Mucosa of rectum (tissue), 2 donors: Measurements from ENCODE around the gene COLEC11.
"Not testable (repeated sequence)": the region's sequence is repeated elsewhere in the genome, so short reads cannot be mapped to it uniquely, and the experiment has no call there.

Source experiments
- H3K27ac ChIP-seq, 2 donors: one replicate each; pipeline ENCODE4 v1.7.0; 2013; ENCODE audit warnings: inconsistent platforms in 2 of 2, low read depth in 2 of 2, low read length in 2 of 2
- H3K27me3 ChIP-seq, 2 donors: one replicate each; pipeline ENCODE4 v1.7.0; 2013; ENCODE audit warnings: low read length in 2 of 2; ENCODE audit not compliant: control insufficient read depth in 2 of 2, insufficient read depth in 2 of 2
- H3K36me3 ChIP-seq, 2 donors: one replicate each; pipeline ENCODE4 v1.7.0; 2013; ENCODE audit warnings: low read length in 2 of 2; ENCODE audit not compliant: control insufficient read depth in 2 of 2, insufficient read depth in 2 of 2
- H3K4me1 ChIP-seq, 2 donors: one replicate each; pipeline ENCODE4 v1.7.0; 2013; ENCODE audit warnings: low read length in 2 of 2, mild to moderate bottlenecking in 1 of 2; ENCODE audit not compliant: control insufficient read depth in 2 of 2, insufficient read depth in 2 of 2
- H3K4me3 ChIP-seq, 2 donors: one replicate each; pipeline ENCODE4 v1.7.0; 2013; ENCODE audit warnings: low read length in 2 of 2
- H3K9ac ChIP-seq, 2 donors: one replicate each; pipeline ENCODE4 v1.7.0; 2013; ENCODE audit warnings: low read length in 2 of 2, low read depth in 1 of 2, mild to moderate bottlenecking in 1 of 2
- H3K9me3 ChIP-seq, 2 donors: one replicate each; pipeline ENCODE4 v1.7.0; 2013; ENCODE audit warnings: low read length in 2 of 2; ENCODE audit not compliant: control insufficient read depth in 2 of 2
- donor health status: healthy.
- donor health status: Normal muscosa, but diverticular disease.

COLEC11 gene

GRCh38 chr2:3631851-3632659 is 37.1 kb downstream of the COLEC11 start:
- Histone ChIP-seq H3K9me3 (no peaks in the 10 kb centered on the region), H3K27ac (no peak overlapping the region), H3K4me1 (no peaks in the 10 kb centered on the region), H3K4me3 (no peak overlapping the region), H3K27me3 (peaks cover 0 to 3% of the 10 kb centered on the region in 2 donors), H3K36me3 (no peaks in the 10 kb centered on the region), H3K9ac (no peak overlapping the region)

GRCh38 chr2:3633089-3633981 is 38.4 kb downstream of the COLEC11 start:
- Histone ChIP-seq H3K9me3 (no peaks in the 10 kb centered on the region), H3K27me3 (peaks cover 0 to 3% of the 10 kb centered on the region in 2 donors), H3K4me1 (no peaks in the 10 kb centered on the region), H3K9ac (no peak overlapping the region), H3K27ac (no peak overlapping the region), H3K4me3 (no peak overlapping the region), H3K36me3 (no peaks in the 10 kb centered on the region)

- no peaks in the 10 kb centered on the region for H3K4me1 ChIP-seq
- H3K9me3 ChIP-seq, result no peaks in the 10 kb centered on the region
- no peak overlapping the region for H3K27ac ChIP-seq
- H3K36me3 ChIP-seq, result no peaks in the 10 kb centered on the region
- no peak overlapping the region for H3K9ac ChIP-seq
- H3K27me3 ChIP-seq, result peaks cover 0 to 3% of the 10 kb centered on the region in 2 donors
- H3K4me3 ChIP-seq, result no peak overlapping the region
Measured at GRCh38 chr2:3633982-3634595, 39.2 kb downstream of the COLEC11 start.

- Histone ChIP-seq H3K9me3 (no peaks in the 10 kb centered on the region), H3K9ac (no peak overlapping the region), H3K27ac (no peak overlapping the region), H3K4me1 (no peaks in the 10 kb centered on the region), H3K4me3 (no peak overlapping the region), H3K36me3 (no peaks in the 10 kb centered on the region), H3K27me3 (peaks cover 0 to 3% of the 10 kb centered on the region in 2 donors)
Measured at GRCh38 chr2:3634596-3635121, 39.7 kb downstream of the COLEC11 start.

DNA sequence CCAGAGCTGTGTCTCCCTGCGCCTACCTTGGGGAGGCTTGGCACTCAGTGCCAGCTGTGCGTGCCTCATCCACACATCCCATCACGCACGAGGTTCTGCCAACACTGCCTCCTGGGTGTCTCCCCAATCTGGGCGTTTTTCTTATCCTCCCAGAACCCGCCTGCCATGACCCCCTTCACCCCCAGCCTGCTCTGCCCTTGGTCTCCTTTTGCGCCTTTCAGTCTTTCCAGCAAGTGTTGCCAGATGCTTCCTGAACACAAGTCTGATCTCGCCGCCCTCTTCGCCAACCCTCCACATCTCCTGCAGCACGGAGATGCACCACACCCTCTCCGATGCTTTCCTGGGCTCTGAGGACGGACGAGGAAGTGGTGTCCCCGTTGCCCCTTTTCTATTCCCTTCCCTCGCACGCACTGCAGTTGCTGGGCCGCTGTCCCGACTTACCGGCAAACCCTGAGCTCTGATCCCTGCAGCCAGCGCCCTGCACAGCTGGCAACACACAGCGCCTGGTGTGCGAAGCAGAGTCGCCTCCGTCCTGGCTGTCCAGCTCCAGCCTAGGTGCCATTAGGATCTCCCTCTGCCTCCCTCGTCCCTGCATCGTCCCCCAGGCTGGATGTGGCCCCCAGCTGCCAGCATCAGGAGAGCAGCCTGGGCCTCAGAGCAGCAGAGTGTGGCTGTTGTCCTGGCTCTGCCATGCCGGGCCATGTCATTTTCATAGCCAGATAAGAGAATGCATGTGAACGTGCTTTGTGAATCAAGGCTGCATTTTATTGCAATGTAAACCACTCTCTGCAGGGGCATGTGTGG is 40.5 kb downstream of the COLEC11 start:
- peak overlapping the region in 1 of 2 donors; percentile 16 for H3K4me3 ChIP-seq
- no peak overlapping the region for H3K27ac ChIP-seq

GRCh38 chr2:3635975-3636327 is 41.0 kb downstream of the COLEC11 start:
- not testable (repeated sequence) for H3K9me3 ChIP-seq, H3K4me1 ChIP-seq, H3K9ac ChIP-seq, H3K36me3 ChIP-seq, H3K27ac ChIP-seq, H3K27me3 ChIP-seq
- H3K4me3 ChIP-seq, result peak overlapping the region in 1 of 2 donors; percentile 16

More for the DNA sequence above, 40.5 kb downstream of the COLEC11 start:
- Histone ChIP-seq H3K9ac (no peak overlapping the region), H3K27me3 (peaks cover 0 to 3% of the 10 kb centered on the region in 2 donors), H3K4me1 (no peaks in the 10 kb centered on the region), H3K36me3 (no peaks in the 10 kb centered on the region), H3K9me3 (no peaks in the 10 kb centered on the region)

GRCh38 chr2:3636586-3637310 is 41.8 kb downstream of the COLEC11 start:
- Histone ChIP-seq H3K4me3 (no peak overlapping the region), H3K27ac (no peak overlapping the region), H3K27me3 (peaks cover 0 to 3% of the 10 kb centered on the region in 2 donors), H3K9me3 (no peaks in the 10 kb centered on the region), H3K36me3 (no peaks in the 10 kb centered on the region), H3K4me1 (no peaks in the 10 kb centered on the region), H3K9ac (no peak overlapping the region)

DNA sequence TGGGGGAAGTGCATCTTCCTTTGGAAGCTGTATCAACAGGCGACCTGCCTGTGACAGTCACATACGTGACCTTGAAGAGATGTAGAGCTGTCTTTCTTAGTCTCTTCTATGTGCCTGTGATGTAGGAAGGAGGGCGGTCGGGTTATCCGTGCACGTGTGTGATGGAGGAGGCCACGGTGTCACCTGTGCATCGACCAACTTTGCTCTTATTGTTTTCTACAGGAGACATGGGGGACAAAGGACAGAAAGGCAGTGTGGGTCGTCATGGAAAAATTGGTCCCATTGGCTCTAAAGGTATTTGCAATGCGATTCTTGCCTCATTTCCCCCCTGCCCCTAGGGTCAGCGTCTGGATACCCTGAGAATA is 42.4 kb downstream of the COLEC11 start:
- Histone ChIP-seq H3K36me3 (no peaks in the 10 kb centered on the region), H3K4me1 (no peaks in the 10 kb centered on the region), H3K9me3 (no peaks in the 10 kb centered on the region), H3K27me3 (peaks cover 0 to 3% of the 10 kb centered on the region in 2 donors), H3K9ac (no peak overlapping the region), H3K4me3 (no peak overlapping the region), H3K27ac (no peak overlapping the region)
